Breast epithelium (tissue), 4 donors: ENCODE measurements around the gene SETD7. TPM values are rescaled to one million over a fixed set of nuclear protein-coding genes. Genes with fewer than 3 reads are reported as not detected.

ENCODE experiments used
- DNase-seq, 2 donors: peaks; one replicate each; pipeline ENCODE4 v3.0.0-alpha.2; 2019; ENCODE audit warnings: low spot score in 2 of 2
- H3K27ac ChIP-seq, 2 donors: fragments of 200-600 bp; sonication (generic) in 1 of 2; one replicate each; pipeline ENCODE4 v1.5.1; 2016 to 2019; ENCODE audit warnings: mild to moderate bottlenecking in 1 of 2
- H3K27me3 ChIP-seq, 2 donors: fragments of 200-600 bp; sonication (generic) in 1 of 2; one replicate each; pipeline versions ENCODE4 v1.5.1 to v1.6.0; 2017 to 2019; ENCODE audit warnings: control low read depth in 1 of 2, mild to moderate bottlenecking in 1 of 2
- H3K36me3 ChIP-seq: fragments of 200-600 bp; one replicate; pipeline ENCODE4 v1.5.1; 2019
- H3K4me1 ChIP-seq, 2 donors: fragments of 200-600 bp; sonication (generic); one replicate each; pipeline ENCODE4 v1.5.1; 2016 to 2019; ENCODE audit warnings: control low read depth in 1 of 2
- H3K4me3 ChIP-seq, 3 donors: fragments of 200-600 bp; sonication (generic); 1 replicate in 2 of 3; 2 replicates in 1 of 3; pipeline ENCODE4 v1.5.1; 2016 to 2019; ENCODE audit warnings: mild to moderate bottlenecking in 3 of 3, moderate library complexity in 2 of 3
- H3K9me3 ChIP-seq, 2 donors: fragments of 200-600 bp; sonication (generic) in 1 of 2; one replicate each; pipeline ENCODE4 v1.5.1; 2016 to 2019; ENCODE audit warnings: control low read depth in 1 of 2
- CTCF ChIP-seq, 3 donors: fragments of 450-650 bp; IDR thresholded peaks; one replicate each; pipeline ENCODE4 v1.5.1; 2016 to 2017; ENCODE audit warnings: antibody characterized with exemption in 3 of 3, mild to moderate bottlenecking in 3 of 3, moderate library complexity in 3 of 3
- POLR2A ChIP-seq: fragments of 450-650 bp; IDR thresholded peaks from one replicate; pipeline ENCODE4 v1.6.1; 2016; ENCODE audit warnings: antibody characterized with exemption, mild to moderate bottlenecking, moderate library complexity
- POLR2AphosphoS5 ChIP-seq, 3 donors: sonication (generic); formaldehyde crosslinking; IDR thresholded peaks; one replicate each; pipeline ENCODE4 v1.6.1; 2017; ENCODE audit warnings: antibody characterized with exemption in 3 of 3
- intact Hi-C: fragments of 100-400 bp; cut with DNase I; formaldehyde crosslinking; loops from one replicate; pipeline ENCODE4 v1.15.1; 2023; ENCODE audit warnings: low total_unique reads
- total RNA-seq, 3 donors: library from RNA; depleted of rRNA; stranded (reverse); fragments of >200 nt; gene quantifications; one replicate each; pipeline ENCODE4 v1.1.0, GENCODE V29; 2016

Gene SETD7
- total RNA-seq, 3 donors from 2014 or later: 54.9 to 100 (median 63.6) TPM

DNA sequence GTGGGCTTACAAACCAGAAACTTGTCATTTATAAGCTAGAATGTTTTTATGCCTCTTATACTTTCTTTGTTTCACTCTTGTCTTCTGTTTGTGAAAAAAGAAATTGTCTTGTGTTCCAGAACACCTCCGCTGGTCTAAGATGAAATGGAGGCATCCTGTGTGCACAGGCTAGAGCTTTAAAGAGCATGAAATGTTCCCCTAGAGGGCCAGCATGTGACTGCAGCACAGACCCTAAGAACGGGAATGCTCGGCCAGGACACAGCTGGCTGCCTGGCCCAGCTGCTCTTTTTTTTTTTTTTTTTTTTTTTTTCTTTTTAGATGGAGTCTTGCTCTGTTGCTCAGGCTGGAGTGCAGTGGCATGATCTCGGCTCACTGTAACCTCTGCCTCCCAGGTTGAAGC lies 33.6 kb downstream of the SETD7 start:
- Histone ChIP-seq H3K4me3 (no peak overlapping the region), H3K27ac (no peak overlapping the region), H3K9me3 (no peaks in the 10 kb centered on the region), H3K27me3 (no peaks in the 10 kb centered on the region), H3K4me1 (no peaks in the 10 kb centered on the region), H3K36me3 (no peaks in the 10 kb centered on the region)
- intact Hi-C loops: no loop called here
- TF ChIP-seq POLR2AphosphoS5 (IDR thresholded peaks at IDR 0.05): no peak
- no peak for TF ChIP-seq CTCF (IDR thresholded peaks at IDR 0.05)
- no peak for TF ChIP-seq POLR2A
- DNase-seq: no peak

- DNase-seq: no peak
- H3K27me3 ChIP-seq: no peaks in the 10 kb centered on the region
- intact Hi-C loops: no loop called here
- H3K36me3 ChIP-seq: no peaks in the 10 kb centered on the region
- no peak overlapping the region for H3K27ac ChIP-seq
- H3K9me3 ChIP-seq: no peaks in the 10 kb centered on the region
- H3K4me3 ChIP-seq: no peak overlapping the region
- no peak for TF ChIP-seq POLR2AphosphoS5 (IDR thresholded peaks at IDR 0.05)
- TF ChIP-seq POLR2A: no peak
- no peak for TF ChIP-seq CTCF (IDR thresholded peaks at IDR 0.05)
- no peaks in the 10 kb centered on the region for H3K4me1 ChIP-seq
Measured at GRCh38 chr4:139521754-139522401, 34.1 kb downstream of the SETD7 start.

GRCh38 chr4:139515531-139515958 lies 40.5 kb downstream of the SETD7 start:
- no peaks in the 10 kb centered on the region for H3K4me1 ChIP-seq
- H3K4me3 ChIP-seq: no peak overlapping the region
- intact Hi-C loops: no loop called here
- H3K27me3 ChIP-seq: no peaks in the 10 kb centered on the region
- DNase-seq: no peak
- no peaks in the 10 kb centered on the region for H3K9me3 ChIP-seq
- no peaks in the 10 kb centered on the region for H3K36me3 ChIP-seq
- H3K27ac ChIP-seq: no peak overlapping the region
- TF ChIP-seq POLR2A (no peak), CTCF (IDR thresholded peaks at IDR 0.05) (no peak), POLR2AphosphoS5 (IDR thresholded peaks at IDR 0.05) (no peak)

GRCh38 chr4:139514382-139515059 lies 41.5 kb downstream of the SETD7 start:
- no peak for TF ChIP-seq POLR2AphosphoS5 (IDR thresholded peaks at IDR 0.05)
- TF ChIP-seq POLR2A: no peak
- no peak for TF ChIP-seq CTCF (IDR thresholded peaks at IDR 0.05)
- Histone ChIP-seq H3K36me3 (no peaks in the 10 kb centered on the region), H3K9me3 (no peaks in the 10 kb centered on the region), H3K4me3 (no peak overlapping the region), H3K4me1 (no peaks in the 10 kb centered on the region), H3K27me3 (no peaks in the 10 kb centered on the region), H3K27ac (no peak overlapping the region)
- no peak for DNase-seq
- intact Hi-C loops: no loop called here

DNA sequence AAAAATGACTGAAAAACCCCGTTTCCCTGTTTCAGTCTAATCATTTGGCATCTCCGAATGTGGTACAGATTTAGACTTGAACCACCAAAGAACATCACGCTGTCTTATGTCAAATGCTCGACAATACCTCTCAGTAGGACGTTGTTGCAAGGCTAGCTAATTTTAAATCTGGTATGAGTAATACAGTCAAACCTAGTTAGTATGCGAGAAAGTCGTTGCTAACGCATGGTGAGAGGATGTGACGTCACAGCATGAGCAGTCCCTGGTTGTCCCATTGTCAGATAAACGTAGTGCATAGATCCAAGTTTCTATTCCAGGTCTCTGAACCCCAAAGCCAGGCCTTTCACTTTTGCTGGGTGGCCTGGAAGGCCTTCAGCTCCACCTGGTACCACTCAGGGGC lies 44.7 kb downstream of the SETD7 start:
- Histone ChIP-seq H3K36me3 (no peaks in the 10 kb centered on the region), H3K4me3 (no peak overlapping the region), H3K4me1 (no peaks in the 10 kb centered on the region), H3K27me3 (no peaks in the 10 kb centered on the region), H3K27ac (no peak overlapping the region), H3K9me3 (no peaks in the 10 kb centered on the region)
- TF ChIP-seq CTCF (IDR thresholded peaks at IDR 0.05) (no peak), POLR2AphosphoS5 (IDR thresholded peaks at IDR 0.05) (no peak), POLR2A (no peak)
- no peak for DNase-seq
- intact Hi-C loops: no loop called here
